B cell (primary cell): ENCODE measurements around the gene ZNF213. TPM values are rescaled to one million over a fixed set of nuclear protein-coding genes. Genes with fewer than 3 reads are reported as not detected.
A peak's percentile ranks its signal among the peaks of the same experiment; 100 is the strongest.

Experiments
- ATAC-seq: fragments of 200-7000 bp; cut with Tn5 transposase; one replicate; pipeline ENCODE4 v1.10.0; 2021; ENCODE audit warnings: low read depth, mild to moderate bottlenecking, moderate number of reproducible peaks, moderate library complexity
- CTCF ChIA-PET: fragments of 350-600 bp; sonication (Branson Sonifier 250); formaldehyde crosslinking; loops from one replicate; lab custom pipeline; 2021; ENCODE audit warnings: antibody characterized with exemption, inconsistent platforms; lab: Charles Lee
- POLR2A ChIA-PET: fragments of 350-600 bp; sonication (Branson Sonifier 250); formaldehyde crosslinking; loops from one replicate; lab custom pipeline; 2021; ENCODE audit warnings: antibody characterized with exemption; lab: Charles Lee
- DNase-seq: peaks from one replicate; pipeline ENCODE4 v3.0.0; 2013
- H2AFZ ChIP-seq: 2 replicates; pipeline ENCODE4 v1.6.1; 2012; ENCODE audit warnings: mild to moderate bottlenecking, low read depth, low read length; ENCODE audit not compliant: insufficient read depth, poor library complexity, severe bottlenecking
- H3K27ac ChIP-seq, 2 donors: 1 replicate in 1 of 2; 2 replicates in 1 of 2; pipeline ENCODE4 v1.5.1; 2012 to 2013; ENCODE audit warnings: low read length in 2 of 2, mild to moderate bottlenecking in 2 of 2, moderate library complexity in 1 of 2
- H3K27me3 ChIP-seq, 4 experiments: fragments of 200-600 bp in 1 of 4; sonication (generic) in 1 of 4; replicated peaks in 1 of 4; 1 replicate in 2 of 4; 2 replicates in 2 of 4; pipeline versions ENCODE4 v1.6.1 to v1.7.0; 2013 to 2016; ENCODE audit warnings: low read length in 3 of 4, mild to moderate bottlenecking in 2 of 4, mixed read lengths in 1 of 4, moderate library complexity in 1 of 4; ENCODE audit not compliant: insufficient read depth in 4 of 4, control insufficient read depth in 3 of 4; ENCODE audit errors: control extremely low read depth in 1 of 4
- H3K36me3 ChIP-seq, 2 experiments: replicated peaks in 1 of 2; 1 replicate in 1 of 2; 2 replicates in 1 of 2; pipeline versions ENCODE4 v1.6.1 to v1.7.1; 2013; ENCODE audit warnings: low read length in 1 of 2; ENCODE audit not compliant: insufficient read depth in 2 of 2, control insufficient read depth in 1 of 2; ENCODE audit errors: control extremely low read depth in 1 of 2, extremely low read depth in 1 of 2
- H3K4me1 ChIP-seq, 2 donors: fragments of 200-600 bp in 1 of 2; sonication (generic) in 1 of 2; 1 replicate in 1 of 2; 2 replicates in 1 of 2; pipeline versions ENCODE4 v1.5.1 to v1.6.1; 2013 to 2017; ENCODE audit warnings: low read length in 2 of 2; ENCODE audit not compliant: control insufficient read depth in 2 of 2, insufficient read depth in 2 of 2
- H3K4me2 ChIP-seq: replicated peaks from 2 replicates; pipeline ENCODE3; 2012; ENCODE audit warnings: mild to moderate bottlenecking, low read depth, low read length; ENCODE audit not compliant: poor library complexity, severe bottlenecking
- H3K4me3 ChIP-seq, 5 experiments: fragments of 200-600 bp in 1 of 5; sonication (generic) in 1 of 5; 1 replicate in 3 of 5; 2 replicates in 2 of 5; pipeline versions ENCODE4 v1.5.1 to v1.7.0; 2011 to 2016; ENCODE audit warnings: low read length in 4 of 5, mild to moderate bottlenecking in 4 of 5, low read depth in 2 of 5, control low read depth in 1 of 5, moderate library complexity in 1 of 5; ENCODE audit not compliant: insufficient read depth in 1 of 5; ENCODE audit errors: control extremely low read depth in 1 of 5, extremely low read depth in 1 of 5
- H3K79me2 ChIP-seq: fragments of 200-600 bp; sonication (generic); one replicate; pipeline ENCODE4 v1.6.0; 2016; ENCODE audit warnings: low read length; ENCODE audit not compliant: control insufficient read depth, insufficient read depth
- H3K9ac ChIP-seq: fragments of 200-600 bp; sonication (generic); 2 replicates; pipeline ENCODE4 v1.6.1; 2017; ENCODE audit warnings: mild to moderate bottlenecking, low read length, moderate library complexity
- H3K9me3 ChIP-seq, 3 donors: one replicate each; pipeline versions ENCODE4 v1.6.1 to v1.7.1; 2013; ENCODE audit warnings: low read length in 2 of 3; ENCODE audit not compliant: control insufficient read depth in 2 of 3, insufficient read depth in 1 of 3; ENCODE audit errors: control extremely low read depth in 1 of 3
- H4K20me1 ChIP-seq: 2 replicates; pipeline ENCODE4 v1.6.0; 2012; ENCODE audit warnings: mild to moderate bottlenecking, low read length; ENCODE audit not compliant: insufficient read depth, control insufficient read depth, poor library complexity, severe bottlenecking
- H3K27ac Mint-ChIP-seq: one replicate; pipeline ENCODE4 v1.8.0; 2021; ENCODE audit warnings: mixed read lengths
- H3K27me3 Mint-ChIP-seq: one replicate; pipeline ENCODE4 v1.8.0; 2021; ENCODE audit warnings: mixed read lengths
- H3K4me1 Mint-ChIP-seq: one replicate; pipeline ENCODE4 v1.8.0; 2021; ENCODE audit warnings: mixed read lengths
- H3K4me3 Mint-ChIP-seq: one replicate; pipeline ENCODE4 v1.8.0; 2021; ENCODE audit warnings: mixed read lengths
- H3K9me3 Mint-ChIP-seq: one replicate; pipeline ENCODE4 v1.8.0; 2022; ENCODE audit warnings: mixed read lengths; ENCODE audit not compliant: insufficient read depth
- EZH2 ChIP-seq: IDR thresholded peaks from 2 replicates; pipeline ENCODE4 v1.6.1; 2012; ENCODE audit warnings: borderline replicate concordance, low read depth, mild to moderate bottlenecking, moderate library complexity, low read length; ENCODE audit not compliant: insufficient read depth, poor library complexity, severe bottlenecking
- WGBS: methylation state at CpG from one replicate; pipeline ENCODE4 v1.1.5; 2013; ENCODE audit warnings: missing lambda C conversion rate; ENCODE audit not compliant: insufficient coverage; 5-methylcytosine and 5-hydroxymethylcytosine counted together
- intact Hi-C: fragments of 100-400 bp; cut with micrococcal nuclease; formaldehyde crosslinking; loops from one replicate; pipeline ENCODE4 v1.10.0; 2022
- polyA plus RNA-seq: library from polyadenylated mRNA; depleted of rRNA; stranded (reverse); fragments of >200 nt; gene quantifications from 2 replicates; pipeline ENCODE4 v1.2.3, GENCODE V29; 2012
- total RNA-seq, 2 donors: library from RNA; stranded (reverse); fragments of 120-200 nt in 1 of 2; gene quantifications; 1 replicate in 1 of 2; 2 replicates in 1 of 2; pipeline versions ENCODE4 v1.2.3 to v1.2.4, GENCODE V29; 2013 to 2022
- TF ChIP-seq, protein P1 (sequence below): fragments of 200-600 bp; IDR thresholded peaks from one replicate; pipeline ENCODE4 v1.8.0; 2022; ENCODE audit warnings: antibody characterized with exemption, mild to moderate bottlenecking

Gene ZNF213
- total and polyA plus RNA-seq, 2 donors (not counting 1 experiment from before 2014, with no cell fraction given) = 1.4 to 7.2 TPM

DNA sequence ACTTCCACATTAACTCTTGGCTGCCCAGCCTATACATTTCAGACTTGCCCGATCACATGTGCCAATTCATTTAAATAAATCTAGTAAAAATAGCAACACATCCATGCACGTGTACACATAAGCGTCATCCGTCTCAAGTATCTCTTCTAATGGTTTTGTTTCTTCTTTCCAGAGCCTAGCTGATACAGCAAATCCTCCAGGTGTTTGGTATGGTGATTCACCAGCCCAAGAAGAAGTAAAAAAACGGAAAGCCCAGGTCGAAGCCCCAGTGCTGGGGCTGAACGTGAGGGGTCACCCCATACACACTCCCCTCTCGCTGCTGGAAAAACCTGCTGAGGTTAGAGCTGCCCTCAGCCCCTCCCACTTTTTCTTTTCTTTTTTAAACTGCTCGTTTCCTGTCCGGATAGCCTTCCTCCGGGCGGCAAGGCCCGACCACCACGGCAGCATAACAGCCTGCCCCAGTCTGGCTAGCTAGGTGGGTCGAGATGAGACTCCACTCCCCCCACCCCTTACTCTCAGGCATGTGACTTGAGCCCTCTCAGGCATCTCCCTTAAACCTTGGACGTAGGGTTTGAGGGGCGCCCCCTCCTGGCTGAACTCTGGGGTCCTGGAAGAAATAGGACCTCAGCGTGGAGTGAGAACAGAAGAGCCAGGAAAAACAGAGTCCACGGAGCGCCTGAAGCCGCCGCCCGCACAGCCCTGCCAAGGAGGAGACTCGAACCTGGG lies 39.2 kb downstream of the ZNF213 start:
- H3K79me2 ChIP-seq = no peaks in the 10 kb centered on the region
- ATAC-seq (no peak), DNase-seq (peak; percentile 44)
- ChIA-PET POLR2A (no interaction called here), CTCF (interaction anchor here (0.7 to 1.5 kb wide), 3 partner anchors 9 to 45 kb away, joined by 3 to 5 read pairs (median 3); no protein-coding TSS in a partner anchor)
- Mint-ChIP-seq H3K27ac (no peak overlapping the region), H3K4me1 (peaks cover 29% of the 10 kb centered on the region), H3K27me3 (peaks cover 77% of the 10 kb centered on the region), H3K9me3 (no peaks in the 10 kb centered on the region), H3K4me3 (peak overlapping the region; percentile 23)
- peak overlapping the region; percentile 50 for H3K4me2 ChIP-seq
- H4K20me1 ChIP-seq = no peaks in the 10 kb centered on the region
- H3K9me3 ChIP-seq = peaks cover 0 to 49% (median 0%) of the 10 kb centered on the region in 3 donors
- peaks cover 40 to 47% of the 10 kb centered on the region in 2 donors for H3K4me1 ChIP-seq
- 7% methylated on average over 21 of the region's 24 CpGs for WGBS
- no peak overlapping the region for H3K27ac ChIP-seq
- peak overlapping the region in 1 of 5 experiments; percentile 33 for H3K4me3 ChIP-seq
- peak overlapping the region; percentile 14 for H2AFZ ChIP-seq
- H3K36me3 ChIP-seq = no peaks in the 10 kb centered on the region
- H3K9ac ChIP-seq = no peak overlapping the region
- TF ChIP-seq, protein P1, sequence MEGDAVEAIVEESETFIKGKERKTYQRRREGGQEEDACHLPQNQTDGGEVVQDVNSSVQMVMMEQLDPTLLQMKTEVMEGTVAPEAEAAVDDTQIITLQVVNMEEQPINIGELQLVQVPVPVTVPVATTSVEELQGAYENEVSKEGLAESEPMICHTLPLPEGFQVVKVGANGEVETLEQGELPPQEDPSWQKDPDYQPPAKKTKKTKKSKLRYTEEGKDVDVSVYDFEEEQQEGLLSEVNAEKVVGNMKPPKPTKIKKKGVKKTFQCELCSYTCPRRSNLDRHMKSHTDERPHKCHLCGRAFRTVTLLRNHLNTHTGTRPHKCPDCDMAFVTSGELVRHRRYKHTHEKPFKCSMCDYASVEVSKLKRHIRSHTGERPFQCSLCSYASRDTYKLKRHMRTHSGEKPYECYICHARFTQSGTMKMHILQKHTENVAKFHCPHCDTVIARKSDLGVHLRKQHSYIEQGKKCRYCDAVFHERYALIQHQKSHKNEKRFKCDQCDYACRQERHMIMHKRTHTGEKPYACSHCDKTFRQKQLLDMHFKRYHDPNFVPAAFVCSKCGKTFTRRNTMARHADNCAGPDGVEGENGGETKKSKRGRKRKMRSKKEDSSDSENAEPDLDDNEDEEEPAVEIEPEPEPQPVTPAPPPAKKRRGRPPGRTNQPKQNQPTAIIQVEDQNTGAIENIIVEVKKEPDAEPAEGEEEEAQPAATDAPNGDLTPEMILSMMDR = no peak
- TF ChIP-seq EZH2 = no peak
- intact Hi-C loops = loop anchor here (2.0 to 5.0 kb wide), 2 partner anchors 15 to 127 kb away; partner anchors contain the start of genes MMP25 and OR1F1
- H3K27me3 ChIP-seq = peaks cover 0 to 84% (median 55%) of the 10 kb centered on the region in 4 experiments
